ENCODE measurements around the gene ZNRF3. TPM values are rescaled to one million over a fixed set of nuclear protein-coding genes. Genes with fewer than 3 reads are reported as not detected.

The ZNRF3 gene
- polyA plus RNA-seq, 1 donor (not counting 4 experiments of a cell fraction or from before 2014, with no cell fraction given) = 2.6 TPM

DNA sequence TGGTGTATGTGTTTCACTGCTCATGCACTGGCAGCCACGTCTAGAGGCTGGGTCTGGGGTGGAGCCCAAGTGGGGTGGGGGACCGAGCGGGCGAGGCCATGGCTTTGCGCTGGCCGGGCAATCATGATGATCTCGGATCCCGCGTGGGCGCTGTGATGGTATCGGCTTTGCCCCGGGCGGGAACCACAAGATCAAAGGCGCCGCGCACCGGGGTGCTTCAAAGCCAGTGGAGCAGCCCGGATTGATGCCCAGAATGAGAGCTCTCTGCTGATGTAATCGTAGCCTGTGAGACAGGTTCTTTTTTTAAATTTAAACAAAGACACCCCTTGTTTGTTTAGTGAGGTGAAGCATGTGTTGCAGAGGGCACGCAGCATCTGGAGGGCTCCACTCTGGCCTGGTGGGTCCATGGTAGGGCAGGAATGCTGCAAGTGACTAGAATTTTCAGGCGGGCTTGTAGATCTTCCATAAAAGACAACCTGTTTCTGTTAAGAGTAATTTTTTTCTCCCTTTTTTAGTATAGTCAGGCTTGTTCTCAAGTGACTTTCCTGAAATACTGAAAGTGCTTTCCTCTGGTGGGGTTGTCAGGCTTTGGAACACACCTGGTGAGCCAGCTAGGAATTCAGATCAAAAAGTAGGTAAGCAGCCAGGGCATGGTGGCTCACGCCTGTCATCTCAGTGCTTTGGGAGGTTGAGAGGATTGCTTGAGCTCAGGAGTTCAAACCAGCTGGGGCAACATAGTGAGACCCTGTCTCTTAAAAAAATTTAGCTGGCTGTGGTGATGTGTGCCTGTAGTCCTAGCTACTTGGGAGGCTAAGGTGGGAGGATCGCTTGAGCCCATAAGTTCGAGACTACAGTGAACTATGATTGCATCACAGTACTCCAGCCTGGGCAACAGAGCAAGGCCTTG is 40.7 kb downstream of the ZNRF3 start:
- Histone ChIP-seq H3K4me3 (ENCODE audit: control insufficient read depth in 2 of 3, extremely low read depth in 1 of 3, insufficient read depth in 2 of 3, low read depth in 1 of 3, low read length in 3 of 3) (no peak overlapping the region), H3K4me2 (ENCODE audit: control insufficient read depth, extremely low read depth, insufficient read depth, low read depth, low read length) (peak overlapping the region; percentile 33), H3K36me3 (ENCODE audit: control insufficient read depth in 2 of 2, extremely low read depth in 1 of 2, insufficient read depth in 2 of 2, low read length in 2 of 2) (no peaks in the 10 kb centered on the region), H4K20me1 (ENCODE audit: control insufficient read depth, extremely low read depth, insufficient read depth, low read length) (peaks cover 3% of the 10 kb centered on the region), H2AFZ (ENCODE audit: control insufficient read depth, low read length) (no peak overlapping the region), H3K9ac (ENCODE audit: control insufficient read depth, extremely low read depth, insufficient read depth, low read length) (no peak overlapping the region), H3K27me3 (ENCODE audit: control insufficient read depth, extremely low read depth, insufficient read depth, low read length) (no peaks in the 10 kb centered on the region), H3K27ac (ENCODE audit: control insufficient read depth, insufficient read depth, low read length) (no peak overlapping the region), H3K4me1 (ENCODE audit: control insufficient read depth, extremely low read depth, insufficient read depth, low read length) (peaks cover 26% of the 10 kb centered on the region), H3K9me1 (ENCODE audit: control insufficient read depth, extremely low read depth, insufficient read depth, low read length) (no peaks in the 10 kb centered on the region), H3K79me2 (ENCODE audit: control insufficient read depth, insufficient read depth, low read length) (peaks cover 9% of the 10 kb centered on the region), H3K9me3 (ENCODE audit: control insufficient read depth, low read depth, low read length) (no peaks in the 10 kb centered on the region)
- FAIRE-seq = no peak
- dilution Hi-C loops (cut with MboI; ENCODE audit: extremely low pct_ligation_motif_present, low sequenced_read_pairs) = no loop called here
- no peak for DNase-seq (ENCODE audit: low read depth, low spot score)
- TF ChIP-seq, protein P1, sequence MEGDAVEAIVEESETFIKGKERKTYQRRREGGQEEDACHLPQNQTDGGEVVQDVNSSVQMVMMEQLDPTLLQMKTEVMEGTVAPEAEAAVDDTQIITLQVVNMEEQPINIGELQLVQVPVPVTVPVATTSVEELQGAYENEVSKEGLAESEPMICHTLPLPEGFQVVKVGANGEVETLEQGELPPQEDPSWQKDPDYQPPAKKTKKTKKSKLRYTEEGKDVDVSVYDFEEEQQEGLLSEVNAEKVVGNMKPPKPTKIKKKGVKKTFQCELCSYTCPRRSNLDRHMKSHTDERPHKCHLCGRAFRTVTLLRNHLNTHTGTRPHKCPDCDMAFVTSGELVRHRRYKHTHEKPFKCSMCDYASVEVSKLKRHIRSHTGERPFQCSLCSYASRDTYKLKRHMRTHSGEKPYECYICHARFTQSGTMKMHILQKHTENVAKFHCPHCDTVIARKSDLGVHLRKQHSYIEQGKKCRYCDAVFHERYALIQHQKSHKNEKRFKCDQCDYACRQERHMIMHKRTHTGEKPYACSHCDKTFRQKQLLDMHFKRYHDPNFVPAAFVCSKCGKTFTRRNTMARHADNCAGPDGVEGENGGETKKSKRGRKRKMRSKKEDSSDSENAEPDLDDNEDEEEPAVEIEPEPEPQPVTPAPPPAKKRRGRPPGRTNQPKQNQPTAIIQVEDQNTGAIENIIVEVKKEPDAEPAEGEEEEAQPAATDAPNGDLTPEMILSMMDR (optimal IDR thresholded peaks at IDR 0.05 in 1 of 3, IDR thresholded peaks at IDR 0.05 in 1 of 3, conservative IDR thresholded peaks at IDR 0.05 in 1 of 3; ENCODE audit: extremely low read depth in 1 of 3, insufficient read depth in 2 of 3, low read length in 3 of 3) = no peak
- no peak for TF ChIP-seq EZH2 (IDR thresholded peaks at IDR 0.05; ENCODE audit: low read length)

DNA sequence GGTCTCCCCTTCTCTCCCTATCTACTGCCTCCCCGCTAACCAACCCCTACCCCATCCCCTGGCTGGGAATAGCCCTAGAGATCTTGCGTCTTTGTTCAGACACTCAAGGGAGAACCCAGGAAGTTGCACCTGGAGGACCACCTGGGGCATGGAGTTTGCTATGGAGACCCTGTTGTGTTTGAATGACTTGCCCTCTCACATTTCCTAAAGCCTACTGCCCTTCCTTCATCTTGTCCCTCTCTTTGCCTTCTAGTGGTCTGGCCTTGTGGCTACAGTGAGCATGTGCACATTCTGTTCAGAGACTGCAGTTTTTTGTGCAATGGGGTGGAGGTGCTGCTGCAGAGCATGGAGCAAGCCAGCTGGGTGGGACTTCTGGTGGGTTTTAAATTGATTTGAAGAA is 42.5 kb downstream of the ZNRF3 start:
- Histone ChIP-seq H3K27ac (ENCODE audit: control insufficient read depth, insufficient read depth, low read length) (no peak overlapping the region), H2AFZ (ENCODE audit: control insufficient read depth, low read length) (no peak overlapping the region), H3K4me1 (ENCODE audit: control insufficient read depth, extremely low read depth, insufficient read depth, low read length) (peaks cover 26% of the 10 kb centered on the region), H4K20me1 (ENCODE audit: control insufficient read depth, extremely low read depth, insufficient read depth, low read length) (peaks cover 3% of the 10 kb centered on the region), H3K27me3 (ENCODE audit: control insufficient read depth, extremely low read depth, insufficient read depth, low read length) (no peaks in the 10 kb centered on the region), H3K4me3 (ENCODE audit: control insufficient read depth in 2 of 3, extremely low read depth in 1 of 3, insufficient read depth in 2 of 3, low read depth in 1 of 3, low read length in 3 of 3) (no peak overlapping the region), H3K9me3 (ENCODE audit: control insufficient read depth, low read depth, low read length) (no peaks in the 10 kb centered on the region), H3K9ac (ENCODE audit: control insufficient read depth, extremely low read depth, insufficient read depth, low read length) (no peak overlapping the region), H3K9me1 (ENCODE audit: control insufficient read depth, extremely low read depth, insufficient read depth, low read length) (no peaks in the 10 kb centered on the region), H3K36me3 (ENCODE audit: control insufficient read depth in 2 of 2, extremely low read depth in 1 of 2, insufficient read depth in 2 of 2, low read length in 2 of 2) (no peaks in the 10 kb centered on the region), H3K4me2 (ENCODE audit: control insufficient read depth, extremely low read depth, insufficient read depth, low read depth, low read length) (no peak overlapping the region), H3K79me2 (ENCODE audit: control insufficient read depth, insufficient read depth, low read length) (peaks cover 13% of the 10 kb centered on the region)
- DNase-seq (ENCODE audit: low read depth, low spot score) (no peak), FAIRE-seq (no peak)
- dilution Hi-C loops (cut with MboI; ENCODE audit: extremely low pct_ligation_motif_present, low sequenced_read_pairs) = no loop called here
- TF ChIP-seq EZH2 (IDR thresholded peaks at IDR 0.05; ENCODE audit: low read length) = no peak
- TF ChIP-seq, protein P1 (optimal IDR thresholded peaks at IDR 0.05 in 1 of 3, IDR thresholded peaks at IDR 0.05 in 1 of 3, conservative IDR thresholded peaks at IDR 0.05 in 1 of 3; ENCODE audit: extremely low read depth in 1 of 3, insufficient read depth in 2 of 3, low read length in 3 of 3) = no peak
